Stomach (tissue), 19 donors: ENCODE data around the gene PPP3R1. TPM values are rescaled to one million over a fixed set of nuclear protein-coding genes. Genes with fewer than 3 reads are reported as not detected.

Experiments
- DNase-seq, 2 donors: peaks; one replicate each; pipeline versions ENCODE4 v3.0.0 to v3.0.0-alpha.2; 2013 to 2019
- H3K27ac ChIP-seq, 5 donors: fragments of 200-600 bp in 4 of 5; sonication (generic) in 4 of 5; one replicate each; pipeline ENCODE4 v1.5.1; 2013 to 2019; ENCODE audit warnings: mild to moderate bottlenecking in 1 of 5, moderate library complexity in 1 of 5
- H3K27me3 ChIP-seq, 3 donors: fragments of 200-600 bp; sonication (generic); one replicate each; pipeline ENCODE4 v1.5.1; 2017 to 2019; ENCODE audit warnings: mixed run types in 1 of 3
- H3K36me3 ChIP-seq, 4 donors: fragments of 200-600 bp; sonication (generic); 1 replicate in 3 of 4; 2 replicates in 1 of 4; pipeline ENCODE4 v1.5.1; 2016 to 2019
- H3K4me1 ChIP-seq, 4 donors: fragments of 200-600 bp; sonication (generic); one replicate each; pipeline ENCODE4 v1.5.1; 2016 to 2019
- H3K4me3 ChIP-seq, 4 donors: fragments of 200-600 bp; sonication (generic) in 3 of 4; one replicate each; pipeline ENCODE4 v1.5.1; 2016 to 2019; ENCODE audit warnings: mild to moderate bottlenecking in 1 of 4
- H3K9me3 ChIP-seq, 4 donors: fragments of 200-600 bp; sonication (generic); one replicate each; pipeline ENCODE4 v1.5.1; 2016 to 2019
- CTCF ChIP-seq, 7 experiments: fragments of 450-650 bp in 4 of 7; fragments of 200-600 bp in 3 of 7; sonication (generic) in 3 of 7; IDR thresholded peaks; one replicate each; pipeline ENCODE4 v1.5.1; 2016 to 2019; ENCODE audit warnings: antibody characterized with exemption in 7 of 7, control low read depth in 2 of 7, mild to moderate bottlenecking in 1 of 7
- EP300 ChIP-seq: sonication (generic); formaldehyde crosslinking; IDR thresholded peaks from one replicate; pipeline ENCODE4 v1.6.1; 2017; ENCODE audit warnings: antibody characterized with exemption
- POLR2A ChIP-seq, 4 donors: fragments of 450-650 bp; IDR thresholded peaks; one replicate each; pipeline ENCODE4 v1.6.1; 2016; ENCODE audit warnings: antibody characterized with exemption in 4 of 4, control low read depth in 2 of 4, mild to moderate bottlenecking in 1 of 4, moderate library complexity in 1 of 4
- POLR2AphosphoS5 ChIP-seq, 3 donors: sonication (generic); formaldehyde crosslinking; IDR thresholded peaks; one replicate each; pipeline ENCODE4 v1.6.1; 2016; ENCODE audit warnings: antibody characterized with exemption in 3 of 3
- WGBS, 5 donors: extraction: QIAGEN DNeasy Blood & Tissue Kit in 3 of 5; methylation state at CpG; one replicate each; pipeline versions ENCODE4 v1.1.5 to v1.1.7; 2013 to 2018; 5-methylcytosine and 5-hydroxymethylcytosine counted together
- intact Hi-C: fragments of 100-400 bp; cut with DNase I; formaldehyde crosslinking; loops from one replicate; pipeline ENCODE4 v1.15.1; 2023; ENCODE audit warnings: low total_unique reads
- long read RNA-seq, 10 donors: transcript quantifications; one replicate each; lab custom pipeline, GENCODE V29; 2026
- polyA plus RNA-seq, 3 donors: library from polyadenylated mRNA; stranded (reverse); fragments of 200-250 nt; gene quantifications; one replicate each; pipeline ENCODE4 v1.2.3, GENCODE V29; 2013
- total RNA-seq, 5 donors: library from RNA; depleted of rRNA; stranded (reverse); fragments of >200 nt; gene quantifications; one replicate each; pipeline versions ENCODE4 v1.1.0 to v1.2.3, GENCODE V29; 2014 to 2016
- donor health status: healthy with polysubstance abuse.
- donor health status: Bipolar disorder and iron deficiency.
- donor health status: healthy.

PPP3R1 gene
- total RNA-seq (10 to 100 TPM in 4 of 5 donors, 1 to 10 TPM in 1; 1.2 to 65.7 (median 24.5) TPM), polyA plus RNA-seq (10 to 100 TPM; 12.3 to 19.6 (median 14.9) TPM)
- long read RNA-seq, donor 1, transcript PPP3R1-201 (6 exons, 3,023 nt), result major isoform, 6 of 6 reads
- long read RNA-seq, donor 1, partial matches to known transcripts, result 0 of 6 reads
- long read RNA-seq, donor 1, other reads (novel, unspliced or antisense), result 0 of 6 reads
- long read RNA-seq, donor 2, transcript PPP3R1-201 (6 exons, 3,023 nt), result major isoform, 16 of 16 reads
- long read RNA-seq, donor 2, partial matches to known transcripts, result 0 of 16 reads
- long read RNA-seq, donor 2, other reads (novel, unspliced or antisense), result 0 of 16 reads
- long read RNA-seq, donor 3, partial matches to known transcripts, result 0 of 3 reads
- long read RNA-seq, donor 3, other reads (novel, unspliced or antisense), result 0 of 3 reads
- long read RNA-seq, donor 4, result 0 reads
- long read RNA-seq, donor 5, transcript PPP3R1-201 (6 exons, 3,023 nt), result major isoform, 13 of 13 reads
- long read RNA-seq, donor 5, partial matches to known transcripts, result 0 of 13 reads
- long read RNA-seq, donor 5, other reads (novel, unspliced or antisense), result 0 of 13 reads
- long read RNA-seq, donor 6, result 0 reads
- long read RNA-seq, donor 7, transcript PPP3R1-201 (6 exons, 3,023 nt), result major isoform, 9 of 9 reads
- long read RNA-seq, donor 7, partial matches to known transcripts, result 0 of 9 reads
- long read RNA-seq, donor 7, other reads (novel, unspliced or antisense), result 0 of 9 reads
- long read RNA-seq, donor 8, transcript PPP3R1-201 (6 exons, 3,023 nt), result major isoform, 14 of 14 reads
- long read RNA-seq, donor 8, partial matches to known transcripts, result 0 of 14 reads
- long read RNA-seq, donor 8, other reads (novel, unspliced or antisense), result 0 of 14 reads
- long read RNA-seq, donor 9, transcript PPP3R1-201 (6 exons, 3,023 nt), result major isoform, 9 of 9 reads
- long read RNA-seq, donor 9, partial matches to known transcripts, result 0 of 9 reads
- long read RNA-seq, donor 9, other reads (novel, unspliced or antisense), result 0 of 9 reads
- long read RNA-seq, donor 10, partial matches to known transcripts, result 0 of 2 reads
- long read RNA-seq, donor 10, other reads (novel, unspliced or antisense), result 0 of 2 reads

- TF ChIP-seq EP300, result no peak
- peak in 2 of 4 donors; percentile 91 to 95 for TF ChIP-seq POLR2A (IDR thresholded peaks at IDR 0.05)
- no peak for TF ChIP-seq CTCF (IDR thresholded peaks at IDR 0.05)
- peak; percentile 90 to 96 (median 91) for TF ChIP-seq POLR2AphosphoS5 (IDR thresholded peaks at IDR 0.05)
- intact Hi-C loops, result no loop called here
- no peaks in the 10 kb centered on the region for H3K27me3 ChIP-seq
- H3K9me3 ChIP-seq, result no peaks in the 10 kb centered on the region
- peak within 1 kb of the TSS; percentile 94 to 100 (median 98) for H3K27ac ChIP-seq
- peak; percentile 96 to 99 for DNase-seq
- peaks cover 28 to 61% (median 47%) of the 10 kb centered on the region in 4 donors for H3K4me1 ChIP-seq
- H3K36me3 ChIP-seq, result no peaks in the 10 kb centered on the region
- H3K4me3 ChIP-seq, result peak within 1 kb of the TSS; percentile 61 to 89 (median 84)
- WGBS, 5 donors, result 0 to 1% (median 0%) methylated on average over 46 to 79 of the region's 79 CpGs
Observed at GRCh38 chr2:68252400-68253218, at the start of gene PPP3R1. Gene PPP3R1 (minus strand): TSS chr2:68252532. CDS start chr2:68252127, 405 bp downstream.

GRCh38 chr2:68295516-68295915 lies 43.2 kb upstream of the PPP3R1 start:
- intact Hi-C loops, result no loop called here
- no peak overlapping the region for H3K4me3 ChIP-seq

GRCh38 chr2:68294913-68295312 lies 42.6 kb upstream of the PPP3R1 start:
- WGBS, 5 donors, result 30 to 60% (median 50%) methylated on average over 2 of the region's 2 CpGs
- H3K36me3 ChIP-seq, result peaks cover 0 to 3% (median 0%) of the 10 kb centered on the region in 4 donors
- no peak overlapping the region for H3K27ac ChIP-seq
- TF ChIP-seq CTCF (IDR thresholded peaks at IDR 0.05) (no peak), POLR2AphosphoS5 (IDR thresholded peaks at IDR 0.05) (no peak), EP300 (no peak), POLR2A (IDR thresholded peaks at IDR 0.05) (no peak)
- DNase-seq, result no peak
- no peaks in the 10 kb centered on the region for H3K27me3 ChIP-seq
- intact Hi-C loops, result no loop called here
- H3K9me3 ChIP-seq, result no peaks in the 10 kb centered on the region
- peaks cover 0 to 11% (median 0%) of the 10 kb centered on the region in 4 donors for H3K4me1 ChIP-seq
- H3K4me3 ChIP-seq, result no peak overlapping the region

More at GRCh38 chr2:68295516-68295915, 43.2 kb upstream of the PPP3R1 start:
- DNase-seq, result no peak
- no peak for TF ChIP-seq POLR2AphosphoS5 (IDR thresholded peaks at IDR 0.05)
- H3K9me3 ChIP-seq, result no peaks in the 10 kb centered on the region
- H3K36me3 ChIP-seq, result peaks cover 0 to 6% (median 0%) of the 10 kb centered on the region in 4 donors
- H3K4me1 ChIP-seq, result peaks cover 0 to 11% (median 0%) of the 10 kb centered on the region in 4 donors
- no peak overlapping the region for H3K27ac ChIP-seq
- no peaks in the 10 kb centered on the region for H3K27me3 ChIP-seq

- intact Hi-C loops, result no loop called here
- Histone ChIP-seq H3K36me3 (no peaks in the 10 kb centered on the region), H3K4me3 (no peak overlapping the region), H3K27me3 (no peaks in the 10 kb centered on the region), H3K4me1 (peaks cover 0 to 11% (median 0%) of the 10 kb centered on the region in 4 donors), H3K27ac (no peak overlapping the region), H3K9me3 (no peaks in the 10 kb centered on the region)
- no peak for TF ChIP-seq POLR2A (IDR thresholded peaks at IDR 0.05)
- no peak for TF ChIP-seq EP300
- no peak for TF ChIP-seq CTCF (IDR thresholded peaks at IDR 0.05)
- no peak for TF ChIP-seq POLR2AphosphoS5 (IDR thresholded peaks at IDR 0.05)
- 85 to 95% (median 92%) methylated on average over 3 of the region's 3 CpGs for WGBS, 5 donors
- DNase-seq, result no peak
Observed at GRCh38 chr2:68294187-68294586, 41.9 kb upstream of the PPP3R1 start.
